Mucosa of descending colon (tissue), 3 donors: Measurements from ENCODE around the gene TRIM16. TPM values are rescaled to one million over a fixed set of nuclear protein-coding genes. Genes with fewer than 3 reads are reported as not detected.
A peak's percentile ranks its signal among the peaks of the same experiment; 100 is the strongest.
"Not testable (repeated sequence)": the region's sequence is repeated elsewhere in the genome, so short reads cannot be mapped to it uniquely, and the experiment has no call there.

Experiments used
- ATAC-seq: fragments of 200-7000 bp; cut with Tn5 transposase; one replicate; pipeline ENCODE4 v1.9.1; 2020; ENCODE audit warnings: mild to moderate bottlenecking, moderate library complexity
- DNase-seq, 3 donors: peaks; one replicate each; pipeline ENCODE4 v3.0.0-alpha.2; 2020
- H3K36me3 ChIP-seq: fragments of 200-600 bp; one replicate; pipeline ENCODE4 v1.8.0; 2021; ENCODE audit warnings: low read depth, mild to moderate bottlenecking
- H3K4me1 ChIP-seq: fragments of 200-600 bp; one replicate; pipeline ENCODE4 v1.8.0; 2021; ENCODE audit warnings: low read depth, mild to moderate bottlenecking
- H3K4me3 ChIP-seq: fragments of 200-600 bp; one replicate; pipeline ENCODE4 v1.8.0; 2021; ENCODE audit warnings: mild to moderate bottlenecking
- H3K9me3 ChIP-seq: fragments of 200-600 bp; one replicate; pipeline ENCODE4 v1.8.0; 2021; ENCODE audit warnings: mild to moderate bottlenecking
- CTCF ChIP-seq: fragments of 200-600 bp; IDR thresholded peaks from one replicate; pipeline ENCODE4 v1.8.0; 2022; ENCODE audit warnings: antibody characterized with exemption, mild to moderate bottlenecking
- intact Hi-C, 2 donors: fragments of 100-400 bp; cut with DNase I in 1 of 2; cut with micrococcal nuclease in 1 of 2; formaldehyde crosslinking; loops; one replicate each; pipeline versions ENCODE4 v1.11.0 to v1.11.1; 2022; cut with DNase I, micrococcal nuclease
- total RNA-seq, 3 donors: library from RNA; stranded (reverse); fragmentation: NEBNext Ultra II Directional in 2 of 3; extraction: Animal tissue kit (Norgen Biotek cat#: 25700) in 2 of 3; gene quantifications; one replicate each; pipeline versions ENCODE4 v1.2.1 to v1.2.4, GENCODE V29; 2021 to 2023
- donor health status: DM: no; HTN: no; CAD: no; lungs with moderate emphysema.
- donor health status: DM: no; HTN: no; CAD: no.
- donor health status: DM: no; HTN: yes; CAD: no.

TRIM16 gene
- total RNA-seq, 3 donors from 2014 or later = 20.1 to 22.8 (median 21.9) TPM

DNA sequence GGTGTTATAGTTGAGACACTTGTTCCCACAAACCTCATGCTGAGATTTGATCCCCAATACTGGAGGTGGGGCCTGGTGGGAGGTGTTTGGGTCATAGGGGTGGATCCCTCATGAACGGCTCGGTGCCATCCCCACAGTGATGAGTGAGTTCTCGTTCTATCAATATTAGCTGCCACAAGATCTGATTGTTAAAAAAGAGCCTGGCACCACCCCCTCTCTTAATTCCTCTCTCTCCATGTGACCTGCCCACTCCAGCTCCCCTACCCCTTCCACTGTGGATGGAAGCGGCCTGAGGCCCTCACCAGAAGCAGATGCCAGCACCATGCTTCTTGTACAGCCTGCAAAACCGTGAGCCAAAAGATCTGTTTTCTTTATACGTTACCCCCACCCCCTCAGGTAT lies 31.2 kb downstream of the TRIM16 start:
- TF ChIP-seq CTCF = no peak
- DNase-seq (no peak), ATAC-seq (no peak)
- H3K9me3 ChIP-seq = no peaks in the 10 kb centered on the region
- H3K4me3 ChIP-seq = no peak overlapping the region
- intact Hi-C loops = no loop called here
- peaks cover 21% of the 10 kb centered on the region for H3K4me1 ChIP-seq
- H3K36me3 ChIP-seq = no peaks in the 10 kb centered on the region

GRCh38 chr17:15651583-15652110 lies 32.5 kb downstream of the TRIM16 start:
- peak; percentile 91 for ATAC-seq
- intact Hi-C loops = no loop called here
- TF ChIP-seq CTCF = no peak

GRCh38 chr17:15650741-15651582 lies 33.1 kb downstream of the TRIM16 start:
- H3K36me3 ChIP-seq = no peaks in the 10 kb centered on the region
- no peak for TF ChIP-seq CTCF
- ATAC-seq (peak; percentile 25), DNase-seq (peak; percentile 37 to 58 (median 57))
- H3K4me1 ChIP-seq = peaks cover 22% of the 10 kb centered on the region
- peak overlapping the region; percentile 6 for H3K4me3 ChIP-seq
- no peaks in the 10 kb centered on the region for H3K9me3 ChIP-seq
- intact Hi-C loops = no loop called here

More at GRCh38 chr17:15651583-15652110, 32.5 kb downstream of the TRIM16 start:
- Histone ChIP-seq H3K4me3 (peak overlapping the region; percentile 6), H3K36me3 (no peaks in the 10 kb centered on the region), H3K4me1 (peaks cover 21% of the 10 kb centered on the region), H3K9me3 (no peaks in the 10 kb centered on the region)
- DNase-seq = peak; percentile 94 to 97 (median 96)

GRCh38 chr17:15649861-15650421 lies 34.2 kb downstream of the TRIM16 start:
- peak; percentile 56 for ATAC-seq
- DNase-seq = peak; percentile 72 to 74 (median 73)
- no peak overlapping the region for H3K4me3 ChIP-seq

DNA sequence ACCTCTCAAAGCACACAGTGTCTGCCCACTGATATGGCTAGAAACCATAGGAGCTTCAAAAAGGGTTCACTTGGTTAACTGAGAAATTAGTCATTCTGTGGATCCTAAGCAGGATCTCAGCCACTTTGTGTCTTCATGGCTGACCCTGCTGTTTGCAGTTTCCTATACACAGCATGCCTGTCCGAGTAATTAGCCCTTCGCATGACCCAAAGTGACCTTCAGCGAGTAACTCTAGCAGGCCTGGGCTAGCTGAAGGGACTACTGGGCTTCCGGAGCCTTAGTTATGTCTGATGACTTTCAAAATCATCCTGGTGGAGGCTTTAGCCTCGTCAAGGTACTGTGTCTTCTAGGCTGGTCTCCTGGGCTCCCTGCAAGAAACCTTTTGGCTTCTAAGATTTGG lies 35.7 kb downstream of the TRIM16 start:
- ATAC-seq = no peak
- H3K4me3 ChIP-seq = no peak overlapping the region
- H3K36me3 ChIP-seq = no peaks in the 10 kb centered on the region
- H3K4me1 ChIP-seq = peaks cover 23% of the 10 kb centered on the region
- intact Hi-C loops = no loop called here
- TF ChIP-seq CTCF = no peak
- no peaks in the 10 kb centered on the region for H3K9me3 ChIP-seq
- DNase-seq = no peak

More at GRCh38 chr17:15649861-15650421, 34.2 kb downstream of the TRIM16 start:
- TF ChIP-seq CTCF = no peak
- no peaks in the 10 kb centered on the region for H3K9me3 ChIP-seq
- H3K4me1 ChIP-seq = peaks cover 23% of the 10 kb centered on the region
- no peaks in the 10 kb centered on the region for H3K36me3 ChIP-seq
- intact Hi-C loops = no loop called here

GRCh38 chr17:15645942-15646312 lies 38.2 kb downstream of the TRIM16 start:
- H3K36me3 ChIP-seq, DNase-seq, H3K9me3 ChIP-seq, H3K4me3 ChIP-seq, intact Hi-C loops: not testable (repeated sequence)
- peak; percentile 60 for ATAC-seq
- H3K4me1 ChIP-seq = peaks cover 15% of the 10 kb centered on the region

GRCh38 chr17:15645099-15645941 lies 38.8 kb downstream of the TRIM16 start:
- H3K4me1 ChIP-seq, intact Hi-C loops, H3K4me3 ChIP-seq, H3K9me3 ChIP-seq, H3K36me3 ChIP-seq, DNase-seq: not testable (repeated sequence)
- ATAC-seq = peak; percentile 36
